ENCODE measurements around the gene ZC3H18.

ZC3H18 gene

GRCh38 chr16:88529596-88529995 lies 40.6 kb upstream of the ZC3H18 start:
- H3K36me3 ChIP-seq (replicated peaks; ENCODE audit: insufficient read depth, low read length) = no peaks in the 10 kb centered on the region
- TF ChIP-seq CTCF (IDR thresholded peaks at IDR 0.05; ENCODE audit: low read length) (no peak), EZH2phosphoT487 (IDR thresholded peaks at IDR 0.05; ENCODE audit: low read length) (no peak), EZH2 (optimal IDR thresholded peaks at IDR 0.05; ENCODE audit: low read depth, low read length) (no peak)
- no peak overlapping the region for H3K9ac ChIP-seq (ENCODE audit: low read length)
- no peak overlapping the region for H3K4me2 ChIP-seq (ENCODE audit: low read depth, low read length)
- no peaks in the 10 kb centered on the region for H3K79me2 ChIP-seq (ENCODE audit: low read length)
- no peaks in the 10 kb centered on the region for H3K9me2 ChIP-seq (replicated peaks; ENCODE audit: insufficient read depth, low read length)
- no peak overlapping the region for H3K27ac ChIP-seq (ENCODE audit: low read length)
- H4K20me1 ChIP-seq (ENCODE audit: insufficient read depth, low read length) = no peaks in the 10 kb centered on the region
- no peaks in the 10 kb centered on the region for H3F3A ChIP-seq (ENCODE audit: insufficient read depth, low read length)
- no peak for DNase-seq
- H3K4me1 ChIP-seq (ENCODE audit: low read length) = no peaks in the 10 kb centered on the region
- H3K9me3 ChIP-seq (replicated peaks; ENCODE audit: insufficient read depth, low read length) = no peaks in the 10 kb centered on the region
- H2AFZ ChIP-seq (ENCODE audit: low read length) = no peak overlapping the region
- H3K27me3 ChIP-seq (replicated peaks; ENCODE audit: insufficient read depth, low read length) = no peaks in the 10 kb centered on the region
- no peak overlapping the region for H3K4me3 ChIP-seq (ENCODE audit: low read length)

GRCh38 chr16:88530051-88530857 lies 39.9 kb upstream of the ZC3H18 start:
- Histone ChIP-seq H3K79me2 (ENCODE audit: low read length) (no peaks in the 10 kb centered on the region), H3K4me3 (ENCODE audit: low read length) (no peak overlapping the region), H3K9ac (ENCODE audit: low read length) (no peak overlapping the region), H4K20me1 (ENCODE audit: insufficient read depth, low read length) (no peaks in the 10 kb centered on the region), H3K9me3 (replicated peaks; ENCODE audit: insufficient read depth, low read length) (no peaks in the 10 kb centered on the region), H3K9me2 (replicated peaks; ENCODE audit: insufficient read depth, low read length) (no peaks in the 10 kb centered on the region), H3K4me2 (ENCODE audit: low read depth, low read length) (no peak overlapping the region), H3F3A (ENCODE audit: insufficient read depth, low read length) (no peaks in the 10 kb centered on the region), H3K36me3 (replicated peaks; ENCODE audit: insufficient read depth, low read length) (no peaks in the 10 kb centered on the region), H3K27ac (ENCODE audit: low read length) (no peak overlapping the region), H3K27me3 (replicated peaks; ENCODE audit: insufficient read depth, low read length) (no peaks in the 10 kb centered on the region), H3K4me1 (ENCODE audit: low read length) (no peaks in the 10 kb centered on the region), H2AFZ (ENCODE audit: low read length) (no peak overlapping the region)
- DNase-seq = no peak
- no peak for TF ChIP-seq EZH2 (optimal IDR thresholded peaks at IDR 0.05; ENCODE audit: low read depth, low read length)
- TF ChIP-seq EZH2phosphoT487 (IDR thresholded peaks at IDR 0.05; ENCODE audit: low read length) = no peak
- TF ChIP-seq CTCF (IDR thresholded peaks at IDR 0.05; ENCODE audit: low read length) = no peak

GRCh38 chr16:88530858-88531203 lies 39.4 kb upstream of the ZC3H18 start:
- Histone ChIP-seq H3K79me2 (ENCODE audit: low read length) (no peaks in the 10 kb centered on the region), H3K9ac (ENCODE audit: low read length) (no peak overlapping the region), H3K4me1 (ENCODE audit: low read length) (no peaks in the 10 kb centered on the region), H3K27me3 (replicated peaks; ENCODE audit: insufficient read depth, low read length) (no peaks in the 10 kb centered on the region), H2AFZ (ENCODE audit: low read length) (no peak overlapping the region), H3K4me2 (ENCODE audit: low read depth, low read length) (no peak overlapping the region), H3K9me2 (replicated peaks; ENCODE audit: insufficient read depth, low read length) (no peaks in the 10 kb centered on the region), H3F3A (ENCODE audit: insufficient read depth, low read length) (no peaks in the 10 kb centered on the region), H3K4me3 (ENCODE audit: low read length) (no peak overlapping the region), H3K36me3 (replicated peaks; ENCODE audit: insufficient read depth, low read length) (no peaks in the 10 kb centered on the region), H4K20me1 (ENCODE audit: insufficient read depth, low read length) (no peaks in the 10 kb centered on the region), H3K9me3 (replicated peaks; ENCODE audit: insufficient read depth, low read length) (no peaks in the 10 kb centered on the region), H3K27ac (ENCODE audit: low read length) (no peak overlapping the region)
- TF ChIP-seq EZH2phosphoT487 (IDR thresholded peaks at IDR 0.05; ENCODE audit: low read length) = no peak
- no peak for TF ChIP-seq EZH2 (optimal IDR thresholded peaks at IDR 0.05; ENCODE audit: low read depth, low read length)
- no peak for TF ChIP-seq CTCF (IDR thresholded peaks at IDR 0.05; ENCODE audit: low read length)
- no peak for DNase-seq

Measured in MM.1S (cell line).